ENCODE data around the gene PACSIN2.
A peak's percentile ranks its signal among the peaks of the same experiment; 100 is the strongest.
"Not testable (repeated sequence)": the region's sequence is repeated elsewhere in the genome, so short reads cannot be mapped to it uniquely, and the experiment has no call there.

Gene PACSIN2

GRCh38 chr22:43006016-43006505 lies 8.9 kb downstream of the PACSIN2 start:
- Mint-ChIP-seq H3K27me3 (no peaks in the 10 kb centered on the region), H3K36me3 (no peaks in the 10 kb centered on the region), H3K27ac (no peak overlapping the region), H3K4me3 (no peak overlapping the region), H3K9me3 (no peaks in the 10 kb centered on the region), H3K4me1 (peaks cover 42% of the 10 kb centered on the region)
- no peak for DNase-seq
- CTCF ChIA-PET, result no interaction called here

GRCh38 chr22:43005106-43005505 lies 9.8 kb downstream of the PACSIN2 start:
- H3K36me3 Mint-ChIP-seq, result no peaks in the 10 kb centered on the region
- CTCF ChIA-PET, result interaction anchor here (0.6 kb wide), 1 partner anchor 71 kb away, joined by 3 read pairs; no protein-coding TSS in a partner anchor
- no peak overlapping the region for H3K4me3 Mint-ChIP-seq
- H3K27ac Mint-ChIP-seq, result no peak overlapping the region
- no peaks in the 10 kb centered on the region for H3K9me3 Mint-ChIP-seq
- peaks cover 51% of the 10 kb centered on the region for H3K4me1 Mint-ChIP-seq
- no peaks in the 10 kb centered on the region for H3K27me3 Mint-ChIP-seq
- DNase-seq, result no peak

- Mint-ChIP-seq H3K27me3 (no peaks in the 10 kb centered on the region), H3K27ac (peak overlapping the region; percentile 7), H3K9me3 (no peaks in the 10 kb centered on the region), H3K4me1 (peaks cover 56% of the 10 kb centered on the region), H3K4me3 (no peak overlapping the region), H3K36me3 (no peaks in the 10 kb centered on the region)
- DNase-seq, result no peak
- CTCF ChIA-PET, result interaction anchor here (0.6 kb wide), 1 partner anchor 70 kb away, joined by 3 read pairs; no protein-coding TSS in a partner anchor
These were observed 10.4 kb downstream of the PACSIN2 start for GRCh38 chr22:43004362-43005035.

GRCh38 chr22:43002202-43002586 lies 12.8 kb downstream of the PACSIN2 start:
- Mint-ChIP-seq H3K36me3 (no peaks in the 10 kb centered on the region), H3K9me3 (no peaks in the 10 kb centered on the region), H3K27ac (no peak overlapping the region), H3K4me1 (peaks cover 70% of the 10 kb centered on the region), H3K27me3 (no peaks in the 10 kb centered on the region), H3K4me3 (no peak overlapping the region)
- CTCF ChIA-PET, result interaction anchor here (0.8 kb wide), 1 partner anchor 11 kb away, joined by 4 read pairs; no protein-coding TSS in a partner anchor
- no peak for DNase-seq

- Mint-ChIP-seq H3K27me3 (no peaks in the 10 kb centered on the region), H3K9me3 (no peaks in the 10 kb centered on the region), H3K4me1 (peaks cover 68% of the 10 kb centered on the region), H3K36me3 (no peaks in the 10 kb centered on the region), H3K27ac (peak overlapping the region; percentile 25), H3K4me3 (no peak overlapping the region)
- CTCF ChIA-PET, result interaction anchor here (0.6 to 0.8 kb wide), 2 partner anchors 10 to 67 kb away, joined by 3 to 4 read pairs; no protein-coding TSS in a partner anchor
- peak; percentile 30 for DNase-seq
These were observed 13.4 kb downstream of the PACSIN2 start for GRCh38 chr22:43001271-43002201.

GRCh38 chr22:43000441-43001175 lies 14.3 kb downstream of the PACSIN2 start:
- DNase-seq, result no peak
- Mint-ChIP-seq H3K36me3 (no peaks in the 10 kb centered on the region), H3K4me1 (peaks cover 70% of the 10 kb centered on the region), H3K27ac (no peak overlapping the region), H3K27me3 (no peaks in the 10 kb centered on the region), H3K9me3 (no peaks in the 10 kb centered on the region), H3K4me3 (no peak overlapping the region)
- CTCF ChIA-PET, result interaction anchor here (0.8 to 1.5 kb wide), 3 partner anchors 10 to 90 kb away, joined by 3 to 6 read pairs (median 4); no protein-coding TSS in a partner anchor

GRCh38 chr22:42997582-42998090 lies 17.3 kb downstream of the PACSIN2 start:
- Mint-ChIP-seq H3K27me3 (no peaks in the 10 kb centered on the region), H3K36me3 (peaks cover 3% of the 10 kb centered on the region), H3K4me1 (peaks cover 56% of the 10 kb centered on the region), H3K4me3 (no peak overlapping the region), H3K9me3 (no peaks in the 10 kb centered on the region), H3K27ac (peak overlapping the region; percentile 76)
- CTCF ChIA-PET, result no interaction called here
- DNase-seq, result no peak

GRCh38 chr22:42996646-42997365 lies 18.1 kb downstream of the PACSIN2 start:
- no peak overlapping the region for H3K27ac Mint-ChIP-seq
- peaks cover 9% of the 10 kb centered on the region for H3K36me3 Mint-ChIP-seq
- H3K9me3 Mint-ChIP-seq, result peaks cover 2% of the 10 kb centered on the region
- H3K4me3 Mint-ChIP-seq, result no peak overlapping the region
- no peaks in the 10 kb centered on the region for H3K27me3 Mint-ChIP-seq
- CTCF ChIA-PET, result no interaction called here
- H3K4me1 Mint-ChIP-seq, result peaks cover 48% of the 10 kb centered on the region
- DNase-seq, result no peak

GRCh38 chr22:42995654-42996053 lies 19.3 kb downstream of the PACSIN2 start:
- not testable (repeated sequence) for H3K4me3 Mint-ChIP-seq, DNase-seq, H3K27me3 Mint-ChIP-seq, H3K36me3 Mint-ChIP-seq, H3K9me3 Mint-ChIP-seq, H3K27ac Mint-ChIP-seq
- CTCF ChIA-PET, result interaction anchor here (1.0 kb wide), 1 partner anchor 38 kb away, joined by 3 read pairs; no protein-coding TSS in a partner anchor
- H3K4me1 Mint-ChIP-seq, result peaks cover 36% of the 10 kb centered on the region

- H3K4me3 Mint-ChIP-seq, result no peak overlapping the region
- peaks cover 2% of the 10 kb centered on the region for H3K9me3 Mint-ChIP-seq
- DNase-seq, result no peak
- H3K27ac Mint-ChIP-seq, result no peak overlapping the region
- no peaks in the 10 kb centered on the region for H3K27me3 Mint-ChIP-seq
- CTCF ChIA-PET, result interaction anchor here (1.0 kb wide), 1 partner anchor 39 kb away, joined by 3 read pairs; no protein-coding TSS in a partner anchor
- H3K4me1 Mint-ChIP-seq, result peaks cover 31% of the 10 kb centered on the region
- H3K36me3 Mint-ChIP-seq, result peaks cover 9% of the 10 kb centered on the region
These were observed 19.9 kb downstream of the PACSIN2 start for GRCh38 chr22:42994917-42995562.

GRCh38 chr22:42994276-42994916 lies 20.6 kb downstream of the PACSIN2 start:
- no peak overlapping the region for H3K27ac Mint-ChIP-seq
- H3K4me3 Mint-ChIP-seq, result no peak overlapping the region
- H3K4me1 Mint-ChIP-seq, result peaks cover 26% of the 10 kb centered on the region
- H3K27me3 Mint-ChIP-seq, result no peaks in the 10 kb centered on the region
- no peak for DNase-seq
- CTCF ChIA-PET, result interaction anchor here (1.0 kb wide), 1 partner anchor 40 kb away, joined by 3 read pairs; no protein-coding TSS in a partner anchor
- H3K9me3 Mint-ChIP-seq, result peaks cover 2% of the 10 kb centered on the region
- peaks cover 9% of the 10 kb centered on the region for H3K36me3 Mint-ChIP-seq

GRCh38 chr22:42993651-42994275 lies 21.2 kb downstream of the PACSIN2 start:
- Mint-ChIP-seq H3K36me3 (peaks cover 9% of the 10 kb centered on the region), H3K27me3 (no peaks in the 10 kb centered on the region), H3K4me1 (peaks cover 21% of the 10 kb centered on the region), H3K27ac (no peak overlapping the region), H3K4me3 (no peak overlapping the region), H3K9me3 (peaks cover 2% of the 10 kb centered on the region)
- CTCF ChIA-PET, result no interaction called here
- no peak for DNase-seq

Data from activated naive CD4-positive, alpha-beta T cell treated with anti-CD3 and anti-CD28 coated beads, Interleukin-2, amount 10 ng/mL, durations not matched to agents 7 days and 5 days (primary cell).